HG03108 (cell line): Measurements from ENCODE around the gene ACTRT3.
"Not testable (repeated sequence)": the region's sequence is repeated elsewhere in the genome, so short reads cannot be mapped to it uniquely, and the experiment has no call there.

Experiments
- ATAC-seq: cut with Tn5 transposase; IDR thresholded peaks from one replicate; pipeline ENCODE4 v1.9.1; 2021; ENCODE audit warnings: moderate library complexity; ENCODE audit not compliant: unreplicated experiment

Gene ACTRT3

GRCh38 chr3:169772897-169773816 lies 3.8 kb upstream of the ACTRT3 start, which contains the start of gene MYNN:
TSS of gene MYNN (plus strand) at chr3:169773396. CDS start at chr3:169774296, 900 bp downstream.
- ATAC-seq: peak; percentile 83

- ATAC-seq: peak; percentile 23
Observed at GRCh38 chr3:169772305-169772896, 3.0 kb upstream of the ACTRT3 start.

GRCh38 chr3:169771497-169772304 lies 2.3 kb upstream of the ACTRT3 start:
- ATAC-seq: no peak

GRCh38 chr3:169764882-169765612 lies 4.3 kb downstream of the ACTRT3 start, which contains the start of gene TERC:
TSS of gene TERC (minus strand) at chr3:169765060.
- ATAC-seq: peak; percentile 70

- peak; percentile 28 for ATAC-seq
Observed at GRCh38 chr3:169764312-169764881, 5.0 kb downstream of the ACTRT3 start.

- no peak for ATAC-seq
Observed at GRCh38 chr3:169760479-169760878, 8.9 kb downstream of the ACTRT3 start.

- peak; percentile 68 for ATAC-seq
Observed at GRCh38 chr3:169759256-169759655, 10.1 kb downstream of the ACTRT3 start.

- ATAC-seq: no peak
Observed at GRCh38 chr3:169758359-169758994, 10.9 kb downstream of the ACTRT3 start.

- ATAC-seq: no peak
Observed at GRCh38 chr3:169755488-169755887, 13.9 kb downstream of the ACTRT3 start.

GRCh38 chr3:169754711-169755110 lies 14.7 kb downstream of the ACTRT3 start:
- no peak for ATAC-seq

- ATAC-seq: no peak
Observed at GRCh38 chr3:169751875-169752274, 17.5 kb downstream of the ACTRT3 start.

GRCh38 chr3:169750665-169751064 lies 18.7 kb downstream of the ACTRT3 start:
- no peak for ATAC-seq

- ATAC-seq: no peak
Observed at GRCh38 chr3:169748670-169749069, 20.7 kb downstream of the ACTRT3 start.

- ATAC-seq: no peak
Observed at GRCh38 chr3:169746924-169747323, 22.4 kb downstream of the ACTRT3 start.

GRCh38 chr3:169744366-169745054 lies 24.9 kb downstream of the ACTRT3 start:
- ATAC-seq: no peak

- no peak for ATAC-seq
Observed at GRCh38 chr3:169739067-169739466, 30.3 kb downstream of the ACTRT3 start.

- ATAC-seq: not testable (repeated sequence)
Observed at GRCh38 chr3:169731857-169732256, 37.5 kb downstream of the ACTRT3 start.

GRCh38 chr3:169722724-169723123 lies 46.6 kb downstream of the ACTRT3 start:
- no peak for ATAC-seq

GRCh38 chr3:169718415-169718814 lies 50.9 kb downstream of the ACTRT3 start:
- ATAC-seq: not testable (repeated sequence)
